GM21360 (cell line): ENCODE results near the gene NR1H2.
A peak's percentile ranks its signal among the peaks of the same experiment; 100 is the strongest.

Source experiments
- ATAC-seq: cut with Tn5 transposase; IDR thresholded peaks from one replicate; pipeline ENCODE4 v1.9.1; 2021; ENCODE audit warnings: mild to moderate bottlenecking, moderate library complexity; ENCODE audit not compliant: unreplicated experiment

Gene NR1H2

DNA sequence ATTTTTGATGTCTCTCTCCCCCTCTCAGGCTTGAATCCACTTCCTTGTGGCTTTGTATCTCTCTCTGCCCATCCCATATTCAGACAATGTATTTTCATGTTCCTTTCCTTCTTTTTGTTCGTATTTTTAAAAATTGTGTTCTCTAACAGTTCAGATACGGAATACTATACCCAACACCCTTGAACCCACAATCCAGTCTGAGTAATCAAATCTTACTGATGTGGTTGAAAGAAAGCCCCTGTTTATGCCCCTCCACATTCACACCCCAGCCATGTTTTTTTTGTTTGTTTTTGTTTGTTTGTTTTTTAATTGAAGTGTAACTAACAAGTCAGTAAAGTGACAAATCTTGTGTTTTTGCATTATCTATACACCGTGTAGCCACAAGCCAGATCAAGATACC is 43.9 kb downstream of the NR1H2 start:
- ATAC-seq = no peak

DNA sequence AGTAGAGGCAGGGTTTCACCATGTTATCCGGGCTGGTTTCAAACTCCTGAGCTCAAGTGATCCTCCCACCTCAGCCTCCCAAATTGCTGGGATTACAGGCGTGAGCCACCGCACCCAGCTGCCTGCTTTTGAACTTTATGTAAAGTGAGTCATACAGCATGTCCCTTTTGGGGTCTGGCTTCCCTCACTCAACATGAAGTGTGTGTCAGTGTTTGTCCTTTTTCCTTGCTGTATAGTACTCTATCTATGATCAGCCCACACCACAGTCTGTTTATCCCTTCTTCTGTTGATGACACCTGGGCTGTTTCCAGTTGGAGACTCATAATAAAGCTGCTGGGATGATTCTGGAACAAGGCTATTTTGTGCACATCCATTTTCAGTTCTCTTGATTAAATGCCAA is 44.6 kb downstream of the NR1H2 start:
- ATAC-seq = no peak

DNA sequence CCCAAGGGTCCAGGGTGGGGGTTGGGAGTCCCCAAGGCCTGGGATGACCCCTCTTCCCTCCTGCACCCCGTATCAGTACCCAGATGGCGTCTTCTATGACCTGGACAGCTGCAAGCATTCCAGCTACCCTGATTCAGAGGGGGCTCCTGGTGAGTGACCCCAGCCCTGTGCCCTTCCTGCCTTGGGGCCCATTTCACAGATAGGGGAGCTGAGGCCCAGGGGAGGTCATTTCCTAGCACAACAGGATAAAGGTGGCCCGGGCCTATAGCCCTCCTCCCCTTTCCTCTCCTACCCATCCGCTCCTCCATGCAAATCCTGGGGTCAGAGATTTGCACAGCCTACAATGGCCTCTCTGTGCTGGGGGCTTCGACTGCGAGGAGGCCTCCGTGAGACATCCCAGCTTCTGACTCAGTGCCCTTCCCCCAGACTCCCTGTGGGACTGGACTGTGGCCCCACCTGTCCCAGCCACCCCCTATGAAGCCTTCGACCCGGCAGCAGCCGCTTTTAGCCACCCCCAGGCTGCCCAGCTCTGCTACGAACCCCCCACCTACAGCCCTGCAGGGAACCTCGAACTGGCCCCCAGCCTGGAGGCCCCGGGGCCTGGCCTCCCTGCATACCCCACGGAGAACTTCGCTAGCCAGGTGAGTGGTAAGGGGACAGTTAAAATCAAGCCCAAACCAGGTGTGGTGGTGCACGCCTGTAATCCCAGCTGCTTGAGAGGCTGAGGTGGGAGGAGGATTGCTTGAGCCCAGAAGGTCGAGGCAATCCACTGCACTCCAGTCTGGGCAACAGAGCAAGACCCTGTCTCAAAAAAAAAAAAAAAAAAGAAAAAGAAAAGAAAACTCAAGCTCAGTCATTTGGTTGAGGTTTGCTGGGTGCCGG is 46.4 kb downstream of the NR1H2 start:
- ATAC-seq = no peak

DNA sequence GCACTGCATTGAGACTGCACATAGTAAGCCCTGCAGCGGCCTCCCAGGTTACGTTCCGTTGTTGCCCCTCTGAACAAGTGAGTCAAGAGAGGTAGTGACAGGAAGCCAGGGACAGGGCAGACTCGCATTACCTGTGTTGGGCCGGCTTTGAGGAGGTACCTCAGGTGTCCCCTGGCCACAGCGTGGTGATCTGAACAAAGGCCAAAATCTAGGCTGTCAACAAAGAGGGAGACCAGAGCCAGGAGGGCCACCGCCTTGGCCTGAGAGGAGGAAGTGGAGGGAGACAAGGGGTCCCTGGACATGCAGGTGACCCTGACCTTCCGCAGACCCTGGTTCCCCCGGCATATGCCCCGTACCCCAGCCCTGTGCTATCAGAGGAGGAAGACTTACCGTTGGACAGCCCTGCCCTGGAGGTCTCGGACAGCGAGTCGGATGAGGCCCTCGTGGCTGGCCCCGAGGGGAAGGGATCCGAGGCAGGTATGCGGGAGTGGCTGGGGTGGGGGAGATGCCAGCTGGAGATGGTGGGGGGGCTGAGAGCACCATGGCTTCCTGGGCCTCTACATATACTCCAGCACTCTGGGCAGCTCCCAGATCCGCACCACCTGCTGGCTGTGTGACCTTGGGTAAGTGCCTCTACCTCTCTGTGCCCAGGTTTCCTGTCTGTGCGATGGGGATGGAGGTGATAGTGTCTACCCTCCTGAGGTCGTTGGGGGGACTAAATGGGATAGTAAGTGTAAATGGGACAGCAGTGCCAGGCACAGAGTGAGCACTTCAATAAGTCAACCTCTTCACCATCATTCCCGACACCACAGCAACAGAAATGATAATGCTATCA is 47.2 kb downstream of the NR1H2 start:
- ATAC-seq = no peak

DNA sequence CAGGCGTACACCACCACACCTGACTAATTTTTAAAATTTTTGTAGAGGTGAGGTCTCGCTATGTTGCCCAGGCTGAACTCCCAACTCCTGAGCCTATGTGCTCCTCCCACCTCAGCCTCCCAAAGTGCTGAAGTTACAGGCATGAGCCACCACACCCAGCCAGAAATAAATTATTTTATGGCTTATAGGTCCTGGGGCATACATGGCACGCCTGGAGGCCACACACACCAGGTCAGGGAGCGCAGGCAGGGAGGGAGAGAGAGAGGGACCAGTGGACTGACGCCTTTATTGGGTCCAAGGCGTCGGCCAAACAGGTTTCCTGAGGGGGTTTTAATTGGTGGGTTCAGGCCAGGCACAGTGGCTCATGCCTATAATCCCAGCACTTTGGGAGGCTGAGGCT is 49.3 kb downstream of the NR1H2 start:
- no peak for ATAC-seq

DNA sequence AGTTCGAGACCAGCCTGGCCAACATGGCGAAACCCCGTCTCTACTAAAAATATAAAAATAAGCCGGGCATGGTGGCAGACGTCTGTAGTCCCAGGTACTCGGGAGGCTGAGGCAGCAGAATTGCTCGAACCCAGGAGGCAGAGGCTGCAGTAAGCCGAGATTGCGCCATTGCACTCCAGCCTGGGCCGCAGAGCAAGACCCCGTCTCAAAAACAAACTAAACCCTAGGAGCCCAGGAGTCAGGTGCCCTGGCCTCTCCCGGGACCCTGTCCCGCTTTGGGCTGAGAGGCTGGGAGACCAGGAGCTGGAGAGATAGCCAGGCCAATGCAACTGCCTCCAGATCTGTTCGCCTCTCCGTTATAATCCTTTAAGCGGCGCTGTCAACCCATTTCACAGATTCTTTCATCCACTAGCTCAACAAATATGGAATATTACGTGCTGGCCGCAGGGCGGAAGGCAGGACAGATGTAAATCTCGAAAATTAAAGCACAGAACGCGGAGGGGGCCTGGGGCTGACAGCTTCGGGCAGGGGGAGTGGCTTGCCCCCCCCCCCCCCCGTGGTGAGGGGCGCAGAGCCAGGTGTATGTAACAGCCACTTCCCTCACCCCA is 51.2 kb downstream of the NR1H2 start:
- no peak for ATAC-seq

DNA sequence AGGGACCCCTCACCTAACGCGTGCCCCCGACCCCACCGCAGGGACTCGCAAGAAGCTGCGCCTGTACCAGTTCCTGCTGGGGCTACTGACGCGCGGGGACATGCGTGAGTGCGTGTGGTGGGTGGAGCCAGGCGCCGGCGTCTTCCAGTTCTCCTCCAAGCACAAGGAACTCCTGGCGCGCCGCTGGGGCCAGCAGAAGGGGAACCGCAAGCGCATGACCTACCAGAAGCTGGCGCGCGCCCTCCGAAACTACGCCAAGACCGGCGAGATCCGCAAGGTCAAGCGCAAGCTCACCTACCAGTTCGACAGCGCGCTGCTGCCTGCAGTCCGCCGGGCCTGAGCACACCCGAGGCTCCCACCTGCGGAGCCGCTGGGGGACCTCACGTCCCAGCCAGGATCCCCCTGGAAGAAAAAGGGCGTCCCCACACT is 51.8 kb downstream of the NR1H2 start:
- no peak for ATAC-seq

DNA sequence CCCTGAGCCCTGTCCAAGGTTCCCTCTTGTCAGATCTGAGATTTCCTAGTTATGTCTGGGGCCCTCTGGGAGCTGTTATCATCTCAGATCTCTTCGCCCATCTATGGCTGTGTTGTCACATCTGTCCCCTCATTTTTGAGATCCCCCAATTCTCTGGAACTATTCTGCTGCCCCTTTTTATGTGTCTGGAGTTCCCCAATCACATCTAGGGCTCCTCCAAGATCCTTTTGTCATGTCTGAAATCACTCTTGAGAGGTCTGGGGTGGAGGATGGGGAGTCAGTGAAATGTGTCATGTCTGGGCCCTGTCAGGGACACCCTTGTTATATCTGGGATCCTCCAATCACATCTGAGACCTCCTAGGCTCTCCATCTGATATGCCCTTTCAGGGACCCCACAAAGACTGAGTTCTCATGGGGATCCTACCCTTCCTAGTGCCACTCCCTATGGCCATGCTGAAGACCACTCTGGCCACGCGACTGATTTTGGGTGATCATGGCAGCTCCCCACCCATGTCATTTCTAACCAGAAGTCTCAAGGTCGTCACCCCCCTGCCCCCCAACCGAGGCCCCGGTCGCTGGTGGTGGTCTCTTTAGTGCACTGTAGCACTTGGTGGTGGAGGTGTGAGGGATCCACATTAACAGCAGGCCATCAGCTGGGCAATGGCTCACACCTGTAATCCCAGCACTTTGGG is 52.7 kb downstream of the NR1H2 start:
- ATAC-seq = no peak

DNA sequence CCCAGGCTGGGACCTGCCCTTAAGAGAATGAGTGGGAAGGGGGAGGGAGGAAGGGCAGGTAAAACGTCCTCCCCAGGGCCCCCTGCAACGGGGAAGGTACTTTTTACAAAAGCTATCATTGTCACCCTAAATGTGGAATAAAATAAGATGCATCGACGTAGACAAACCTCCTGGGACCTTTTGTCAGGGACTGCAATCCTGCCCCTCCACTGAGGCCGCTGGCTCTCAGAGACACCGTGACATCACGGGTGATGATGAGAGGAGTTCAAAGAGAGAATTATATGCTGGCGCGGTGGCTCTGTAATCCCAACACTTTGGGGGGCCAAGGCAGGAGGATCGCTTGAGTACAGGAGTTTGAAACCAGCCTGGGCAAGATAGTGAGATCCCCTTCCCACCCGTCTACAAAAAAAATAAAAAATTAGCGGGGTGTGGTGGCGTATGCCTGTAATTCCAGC is 54.7 kb downstream of the NR1H2 start:
- no peak for ATAC-seq

DNA sequence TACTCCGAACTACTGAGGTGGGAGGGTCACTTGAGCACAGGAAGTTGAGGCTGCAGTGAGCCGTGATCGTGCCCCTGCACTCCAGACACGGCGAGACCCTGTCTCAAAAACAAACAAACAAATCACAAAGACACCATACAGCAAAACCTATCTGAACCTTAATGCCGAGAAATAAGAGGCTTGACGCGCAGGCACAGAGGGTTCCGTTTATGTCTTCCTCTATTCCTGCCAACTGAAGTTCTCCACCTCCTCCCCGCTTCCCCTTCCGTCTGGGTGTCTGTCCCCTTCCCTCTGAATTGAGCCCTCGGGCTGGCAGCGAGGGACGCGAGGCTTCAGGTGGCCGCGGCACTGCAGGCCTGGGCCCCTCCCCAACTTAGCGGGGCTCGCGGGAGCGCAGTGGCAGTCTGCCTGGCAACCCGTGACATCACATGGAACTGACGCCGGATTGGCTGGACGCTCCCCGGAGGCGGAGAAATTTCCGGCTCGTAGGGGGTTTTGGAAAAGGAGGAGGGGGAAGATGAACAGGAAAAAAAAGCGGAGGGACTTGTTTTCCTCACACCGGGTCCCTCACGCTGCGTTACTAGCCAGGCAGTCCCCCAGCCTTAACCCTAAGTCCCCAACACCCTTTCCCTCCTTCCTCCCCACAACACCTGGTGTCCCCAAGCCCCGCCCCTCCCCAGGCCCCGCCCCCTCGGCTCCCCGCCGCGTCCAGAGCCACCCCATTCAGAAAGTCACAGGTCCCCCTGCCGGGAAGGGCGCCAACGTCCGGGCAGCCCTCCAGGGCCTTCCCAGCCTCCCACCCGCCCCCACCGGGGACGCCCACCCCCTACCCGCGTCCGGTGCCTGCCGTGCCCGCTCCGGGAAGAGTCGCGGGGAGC is 55.3 kb downstream of the NR1H2 start:
- peak; percentile 63 for ATAC-seq

DNA sequence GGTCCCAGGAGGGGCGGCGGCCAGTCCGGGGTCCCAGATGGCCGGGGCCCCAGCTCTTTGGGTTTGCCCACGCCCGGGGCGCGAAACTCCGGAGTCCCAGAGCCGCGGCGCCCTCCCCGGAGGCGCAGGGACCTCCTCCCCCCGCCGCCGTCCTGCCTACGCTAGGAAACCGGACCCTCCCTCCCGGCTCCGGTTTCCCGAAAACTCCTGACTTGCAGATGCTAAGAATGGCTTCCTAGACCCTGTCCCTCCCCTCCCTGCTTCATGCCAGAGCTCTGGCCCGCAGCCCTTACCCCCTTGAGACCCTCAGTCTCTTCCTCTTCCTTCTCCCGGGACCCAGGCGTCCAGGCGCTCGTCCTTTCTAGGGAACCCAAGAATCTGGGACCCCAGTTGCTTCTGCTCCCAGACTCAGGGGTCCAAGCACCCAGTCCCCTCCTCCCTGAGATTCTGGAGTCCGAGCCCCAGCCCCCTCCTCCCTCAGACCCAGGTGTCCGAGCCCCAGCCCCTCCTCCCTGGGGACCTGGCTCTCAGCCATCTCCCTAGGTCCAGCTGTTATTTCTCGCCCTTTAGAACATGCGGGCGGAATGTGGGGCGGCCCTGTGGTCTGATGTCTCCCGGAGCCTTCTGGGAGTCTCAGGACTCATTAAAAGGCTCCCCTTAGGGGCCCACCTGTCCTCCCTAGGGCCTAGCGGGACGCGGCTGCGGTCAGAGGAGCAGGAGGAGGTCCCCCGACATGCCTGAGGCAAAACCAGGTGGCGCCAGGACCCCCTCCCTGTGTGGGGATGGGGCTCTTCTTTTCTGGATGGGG is 56.2 kb downstream of the NR1H2 start, which contains the start of gene MYBPC2:
Gene MYBPC2, plus strand, starts transcription at position 672 of the 808 bp plus-strand sequence. Its CDS starts 62 bp downstream, at position 734.
- no peak for ATAC-seq
